Endothelial cell (in vitro differentiated cells): ENCODE results near the gene ANKRD34B. TPM values are rescaled to one million over a fixed set of nuclear protein-coding genes. Genes with fewer than 3 reads are reported as not detected.

Experiments
- DNase-seq: peaks from one replicate; pipeline ENCODE4 v3.0.0; 2021; ENCODE audit warnings: low spot score
- H3K27ac Mint-ChIP-seq: one replicate; pipeline ENCODE4 v1.8.0; 2021; ENCODE audit warnings: mixed read lengths, inconsistent platforms; ENCODE audit not compliant: unreplicated experiment
- H3K27me3 Mint-ChIP-seq: one replicate; pipeline ENCODE4 v1.8.0; 2021; ENCODE audit warnings: mild to moderate bottlenecking, moderate library complexity, mixed read lengths, inconsistent platforms; ENCODE audit not compliant: unreplicated experiment
- H3K36me3 Mint-ChIP-seq: one replicate; pipeline ENCODE4 v1.8.0; 2021; ENCODE audit warnings: mild to moderate bottlenecking, low read depth, mixed read lengths, inconsistent platforms; ENCODE audit not compliant: unreplicated experiment
- H3K4me1 Mint-ChIP-seq: one replicate; pipeline ENCODE4 v1.8.0; 2021; ENCODE audit warnings: mild to moderate bottlenecking, mixed read lengths, inconsistent platforms; ENCODE audit not compliant: unreplicated experiment
- H3K4me3 Mint-ChIP-seq: one replicate; pipeline ENCODE4 v1.8.0; 2021; ENCODE audit warnings: mild to moderate bottlenecking, mixed read lengths, inconsistent platforms; ENCODE audit not compliant: unreplicated experiment
- H3K9me3 Mint-ChIP-seq: one replicate; pipeline ENCODE4 v1.8.0; 2021; ENCODE audit warnings: mixed read lengths, inconsistent platforms; ENCODE audit not compliant: unreplicated experiment
- total RNA-seq: library from RNA; stranded (reverse); fragmentation: NEBNext Ultra II Directional; extraction: Animal tissue kit (Norgen Biotek cat#: 25700); gene quantifications from one replicate; pipeline ENCODE4 v1.2.1, GENCODE V29; 2021; ENCODE audit not compliant: unreplicated experiment
- TF ChIP-seq, protein P1 (sequence below): fragments of 200-600 bp; sonication (generic); IDR thresholded peaks from one replicate; pipeline ENCODE4 v1.5.0; 2021; ENCODE audit warnings: antibody characterized with exemption; ENCODE audit not compliant: unreplicated experiment

The ANKRD34B gene
- total RNA-seq, 1 donor from 2014 or later = 0.62 TPM

DNA sequence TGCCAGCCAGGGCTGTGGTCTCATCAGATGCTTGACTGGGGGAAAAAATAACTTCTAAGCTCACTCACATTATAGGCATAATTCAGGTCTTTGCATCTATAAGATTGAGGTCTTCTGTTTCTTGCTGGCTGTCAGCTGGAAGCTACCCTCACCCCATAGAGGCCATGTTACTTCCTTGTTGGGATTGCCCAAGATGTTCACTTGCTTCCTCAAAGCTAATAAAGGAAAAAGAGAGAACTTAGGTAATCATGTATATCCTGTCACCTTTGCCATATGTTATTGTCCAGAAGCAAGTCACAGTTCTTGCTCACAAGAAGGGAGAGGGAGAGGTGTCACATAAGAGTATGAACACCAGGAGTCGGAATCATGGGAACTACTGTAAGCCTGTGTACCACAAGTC lies 38.7 kb upstream of the ANKRD34B start:
- DNase-seq = no peak
- Mint-ChIP-seq H3K9me3 (no peaks in the 10 kb centered on the region), H3K4me1 (no peaks in the 10 kb centered on the region), H3K4me3 (no peak overlapping the region), H3K27me3 (no peaks in the 10 kb centered on the region), H3K27ac (no peak overlapping the region), H3K36me3 (peaks cover 3% of the 10 kb centered on the region)
- TF ChIP-seq, protein P1, sequence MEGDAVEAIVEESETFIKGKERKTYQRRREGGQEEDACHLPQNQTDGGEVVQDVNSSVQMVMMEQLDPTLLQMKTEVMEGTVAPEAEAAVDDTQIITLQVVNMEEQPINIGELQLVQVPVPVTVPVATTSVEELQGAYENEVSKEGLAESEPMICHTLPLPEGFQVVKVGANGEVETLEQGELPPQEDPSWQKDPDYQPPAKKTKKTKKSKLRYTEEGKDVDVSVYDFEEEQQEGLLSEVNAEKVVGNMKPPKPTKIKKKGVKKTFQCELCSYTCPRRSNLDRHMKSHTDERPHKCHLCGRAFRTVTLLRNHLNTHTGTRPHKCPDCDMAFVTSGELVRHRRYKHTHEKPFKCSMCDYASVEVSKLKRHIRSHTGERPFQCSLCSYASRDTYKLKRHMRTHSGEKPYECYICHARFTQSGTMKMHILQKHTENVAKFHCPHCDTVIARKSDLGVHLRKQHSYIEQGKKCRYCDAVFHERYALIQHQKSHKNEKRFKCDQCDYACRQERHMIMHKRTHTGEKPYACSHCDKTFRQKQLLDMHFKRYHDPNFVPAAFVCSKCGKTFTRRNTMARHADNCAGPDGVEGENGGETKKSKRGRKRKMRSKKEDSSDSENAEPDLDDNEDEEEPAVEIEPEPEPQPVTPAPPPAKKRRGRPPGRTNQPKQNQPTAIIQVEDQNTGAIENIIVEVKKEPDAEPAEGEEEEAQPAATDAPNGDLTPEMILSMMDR = no peak

DNA sequence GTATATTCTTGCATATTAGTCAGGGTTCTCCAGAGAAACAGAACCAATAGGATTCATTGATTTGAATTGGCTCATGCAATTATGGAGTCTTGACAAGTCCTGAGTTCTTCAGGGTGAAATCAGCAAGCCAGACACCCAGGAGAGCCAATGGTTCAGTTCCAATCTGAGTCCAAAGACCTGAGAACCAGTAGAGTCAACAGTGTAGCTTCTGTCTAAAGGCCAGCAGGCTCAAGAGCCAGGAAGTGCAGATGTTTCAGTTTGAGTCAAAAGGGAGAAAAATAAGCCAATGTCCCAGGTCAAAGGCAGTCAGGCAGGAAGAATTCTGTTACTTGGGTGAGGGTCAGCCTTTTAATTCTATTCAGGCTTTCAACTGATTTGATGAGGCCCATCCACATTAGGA lies 37.8 kb upstream of the ANKRD34B start:
- no peak for DNase-seq
- Mint-ChIP-seq H3K36me3 (peaks cover 3% of the 10 kb centered on the region), H3K4me1 (peaks cover 3% of the 10 kb centered on the region), H3K27ac (no peak overlapping the region), H3K27me3 (no peaks in the 10 kb centered on the region), H3K4me3 (no peak overlapping the region), H3K9me3 (no peaks in the 10 kb centered on the region)
- TF ChIP-seq, protein P1 = no peak

DNA sequence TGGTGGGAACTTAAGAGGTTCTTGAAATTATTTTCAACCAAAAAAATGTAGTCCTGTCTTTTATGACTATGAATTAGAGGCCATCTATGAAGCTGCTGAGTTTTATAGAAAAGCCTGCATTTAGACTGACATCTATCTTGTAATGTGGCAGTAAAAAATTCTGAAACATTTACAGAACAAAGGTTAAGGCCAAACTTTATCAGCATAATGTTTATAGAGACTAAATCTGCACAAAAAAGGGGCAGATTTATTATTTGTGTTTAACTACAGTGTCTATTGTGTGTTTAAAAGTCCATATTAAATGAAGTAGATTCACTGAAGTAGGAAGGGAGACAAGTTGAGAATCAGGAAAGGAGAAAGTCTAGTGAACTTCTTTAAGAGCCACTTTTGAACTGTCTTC lies 37.3 kb upstream of the ANKRD34B start:
- Mint-ChIP-seq H3K4me1 (peaks cover 3% of the 10 kb centered on the region), H3K27ac (no peak overlapping the region), H3K9me3 (no peaks in the 10 kb centered on the region), H3K27me3 (no peaks in the 10 kb centered on the region), H3K4me3 (no peak overlapping the region), H3K36me3 (peaks cover 3% of the 10 kb centered on the region)
- TF ChIP-seq, protein P1 = no peak
- DNase-seq = no peak

DNA sequence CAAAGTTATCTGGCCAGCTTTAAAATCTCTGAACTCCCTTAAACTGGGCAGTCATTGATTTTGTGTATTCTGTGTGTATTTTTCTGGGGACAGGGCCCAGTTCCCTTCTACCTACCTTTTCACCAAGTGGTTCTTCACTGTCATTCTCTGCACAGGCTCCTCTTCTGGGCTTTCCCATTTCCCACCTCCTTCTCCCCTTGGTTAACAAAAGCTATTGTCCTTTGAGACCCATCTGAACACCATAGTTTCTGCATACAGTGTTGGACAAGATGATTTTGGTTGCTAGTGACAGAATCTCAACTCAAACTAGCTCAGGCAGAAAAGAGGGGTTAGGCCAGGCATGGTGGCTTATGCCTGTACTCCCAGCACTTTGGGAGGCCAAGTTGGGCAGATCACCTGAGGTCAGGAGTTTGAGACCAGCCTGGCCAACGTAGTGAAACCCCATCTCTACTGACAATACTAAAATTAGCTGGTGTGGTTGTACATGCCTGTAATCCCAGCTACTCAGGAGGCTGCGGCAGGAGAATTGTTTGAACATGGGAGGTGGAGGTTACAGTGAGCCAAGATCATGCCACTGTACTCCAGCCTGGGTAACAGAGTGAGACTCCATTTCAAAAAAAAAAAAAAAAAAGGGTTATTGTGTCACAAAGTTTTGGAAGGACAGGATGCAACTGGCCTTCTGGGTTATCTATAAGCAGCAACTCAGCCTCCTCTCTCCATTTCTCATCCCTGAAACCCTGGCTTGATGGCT lies 31.0 kb upstream of the ANKRD34B start:
- TF ChIP-seq, protein P1 = no peak
- Mint-ChIP-seq H3K9me3 (no peaks in the 10 kb centered on the region), H3K4me1 (peaks cover 3% of the 10 kb centered on the region), H3K36me3 (no peaks in the 10 kb centered on the region), H3K4me3 (no peak overlapping the region), H3K27ac (no peak overlapping the region), H3K27me3 (peaks cover 1% of the 10 kb centered on the region)
- DNase-seq = no peak

DNA sequence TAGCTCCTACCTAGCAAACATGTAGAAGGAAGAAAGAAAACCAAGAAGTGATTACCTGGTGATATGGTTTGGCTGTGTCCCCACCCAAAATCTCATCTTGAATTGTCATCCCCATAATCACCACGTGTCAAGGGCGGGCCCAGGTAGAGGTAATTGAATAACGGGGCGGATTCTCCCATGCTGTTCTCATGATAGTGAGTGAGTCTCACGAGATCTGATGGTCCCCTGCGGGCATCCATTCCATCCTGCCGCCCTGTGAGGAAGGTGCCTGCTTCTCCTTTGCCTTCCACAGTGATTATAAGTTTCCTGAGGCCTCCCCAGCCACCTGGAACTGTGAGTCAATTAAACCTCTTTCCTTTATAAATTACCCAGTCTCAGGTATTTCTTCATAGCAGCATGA lies 27.4 kb upstream of the ANKRD34B start:
- peaks cover 3% of the 10 kb centered on the region for H3K4me1 Mint-ChIP-seq
- no peak overlapping the region for H3K4me3 Mint-ChIP-seq
- TF ChIP-seq, protein P1 = no peak
- no peaks in the 10 kb centered on the region for H3K9me3 Mint-ChIP-seq
- H3K27ac Mint-ChIP-seq = no peak overlapping the region
- H3K36me3 Mint-ChIP-seq = no peaks in the 10 kb centered on the region
- no peak for DNase-seq
- H3K27me3 Mint-ChIP-seq = peaks cover 1% of the 10 kb centered on the region
